A673 (cell line): Measurements from ENCODE around the gene FNTB.

Experiments used
- EZH2 ChIP-seq: fragments of 200-600 bp; sonication (generic); IDR thresholded peaks from 2 replicates; pipeline ENCODE4 v1.6.1; 2017; ENCODE audit warnings: borderline replicate concordance, low read depth, mild to moderate bottlenecking, mixed read lengths, antibody characterized with exemption, low read length; ENCODE audit not compliant: poor library complexity, severe bottlenecking
- TF ChIP-seq, protein P1 (sequence below): fragments of 300-800, 200-600 bp; sonication (generic); conservative IDR thresholded peaks from 2 replicates; pipeline ENCODE4 v1.5.1; 2017; ENCODE audit warnings: low read depth, mild to moderate bottlenecking, antibody characterized with exemption, low read length, moderate library complexity, mixed read lengths

- TF ChIP-seq, protein P1, sequence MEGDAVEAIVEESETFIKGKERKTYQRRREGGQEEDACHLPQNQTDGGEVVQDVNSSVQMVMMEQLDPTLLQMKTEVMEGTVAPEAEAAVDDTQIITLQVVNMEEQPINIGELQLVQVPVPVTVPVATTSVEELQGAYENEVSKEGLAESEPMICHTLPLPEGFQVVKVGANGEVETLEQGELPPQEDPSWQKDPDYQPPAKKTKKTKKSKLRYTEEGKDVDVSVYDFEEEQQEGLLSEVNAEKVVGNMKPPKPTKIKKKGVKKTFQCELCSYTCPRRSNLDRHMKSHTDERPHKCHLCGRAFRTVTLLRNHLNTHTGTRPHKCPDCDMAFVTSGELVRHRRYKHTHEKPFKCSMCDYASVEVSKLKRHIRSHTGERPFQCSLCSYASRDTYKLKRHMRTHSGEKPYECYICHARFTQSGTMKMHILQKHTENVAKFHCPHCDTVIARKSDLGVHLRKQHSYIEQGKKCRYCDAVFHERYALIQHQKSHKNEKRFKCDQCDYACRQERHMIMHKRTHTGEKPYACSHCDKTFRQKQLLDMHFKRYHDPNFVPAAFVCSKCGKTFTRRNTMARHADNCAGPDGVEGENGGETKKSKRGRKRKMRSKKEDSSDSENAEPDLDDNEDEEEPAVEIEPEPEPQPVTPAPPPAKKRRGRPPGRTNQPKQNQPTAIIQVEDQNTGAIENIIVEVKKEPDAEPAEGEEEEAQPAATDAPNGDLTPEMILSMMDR, result no peak
- no peak for TF ChIP-seq EZH2
Observed at GRCh38 chr14:65045709-65046108, 59.0 kb downstream of the FNTB start.
